GM12878 (cell line): ENCODE data around the gene MT1X. TPM values are rescaled to one million over a fixed set of nuclear protein-coding genes. Genes with fewer than 3 reads are reported as not detected.

Experiments used
- ATAC-seq: fragments of 200-7000 bp; cut with Tn5 transposase; 3 replicates; pipeline ENCODE4 v1.9.1; 2020; ENCODE audit warnings: mild to moderate bottlenecking, moderate library complexity
- BruUV-seq: library from RNA; stranded (reverse); fragments of 400-500 nt; replicated peaks from 2 replicates; lab custom pipeline; 2021; lab: Mats Ljungman, UMichigan
- CTCF ChIA-PET: fragments of 300-600 bp; sonication (Branson Sonifier 250); formaldehyde crosslinking; extraction: SDS; loops from one replicate; lab custom pipeline; 2021; ENCODE audit warnings: inconsistent platforms; lab: Yijun Ruan, JAX
- POLR2A ChIA-PET: fragments of 350-600 bp; formaldehyde crosslinking; extraction: SDS; loops from one replicate; lab custom pipeline; 2021; ENCODE audit warnings: inconsistent platforms; lab: Charles Lee
- RAD21 ChIA-PET: fragments of 300-600 bp; sonication (Branson Sonifier 250); formaldehyde crosslinking; loops from one replicate; lab custom pipeline; 2023; ENCODE audit warnings: antibody characterized with exemption; ENCODE audit not compliant: unreplicated experiment; lab: Charles Lee
- SMC1A ChIA-PET: fragments of 300-600 bp; sonication (Branson Sonifier 250); formaldehyde crosslinking; loops from one replicate; lab custom pipeline; 2023; ENCODE audit not compliant: unreplicated experiment, uncharacterized antibody; lab: Charles Lee
- DNase-seq: peaks from one replicate; pipeline ENCODE4 v3.0.0-alpha.2; 2011; ENCODE audit warnings: low read depth, low spot score
- FAIRE-seq: peaks from 3 replicates; lab custom pipeline; 2011; peaks lifted over from hg19 to GRCh38; lab: Jason Lieb, UNC
- H2AFZ ChIP-seq: 2 replicates; pipeline ENCODE4 v1.6.0; 2011; ENCODE audit warnings: low read depth, low read length, control low read depth; ENCODE audit not compliant: control insufficient read depth
- H3K27ac ChIP-seq: 2 replicates; pipeline ENCODE4 v1.5.1; 2011; ENCODE audit warnings: control low read depth; ENCODE audit not compliant: control insufficient read depth, insufficient read depth
- H3K27me3 ChIP-seq, 2 experiments: replicated peaks in 1 of 2; 2 replicates each; pipeline versions ENCODE4 v1.6.0 to v1.6.1; 2011; ENCODE audit warnings: low read length in 1 of 2; ENCODE audit not compliant: control insufficient read depth in 2 of 2, insufficient read depth in 2 of 2
- H3K36me3 ChIP-seq, 2 experiments: 2 replicates each; pipeline ENCODE4 v1.5.1; 2011; ENCODE audit warnings: low read length in 1 of 2; ENCODE audit not compliant: control insufficient read depth in 2 of 2, insufficient read depth in 2 of 2
- H3K4me1 ChIP-seq: 2 replicates; pipeline ENCODE4 v1.6.1; 2011; ENCODE audit warnings: mild to moderate bottlenecking, low read length, moderate library complexity, mixed read lengths; ENCODE audit not compliant: control insufficient read depth, insufficient read depth
- H3K4me2 ChIP-seq: 2 replicates; pipeline ENCODE4 v1.6.0; 2011; ENCODE audit warnings: control low read depth; ENCODE audit not compliant: control insufficient read depth, insufficient read depth
- H3K4me3 ChIP-seq: fragments of 200-600 bp; sonication (generic); 2 replicates; pipeline ENCODE4 v1.5.1; 2016
- H3K79me2 ChIP-seq: 2 replicates; pipeline ENCODE4 v1.6.0; 2011; ENCODE audit warnings: low read length; ENCODE audit not compliant: control insufficient read depth, insufficient read depth
- H3K9ac ChIP-seq: 2 replicates; pipeline ENCODE4 v1.8.0; 2011; ENCODE audit warnings: low read length, control low read depth, mixed read lengths; ENCODE audit not compliant: control insufficient read depth, insufficient read depth
- H3K9me3 ChIP-seq: replicated peaks from 3 replicates; pipeline ENCODE4 v1.5.1; 2011; ENCODE audit warnings: mild to moderate bottlenecking, low read length; ENCODE audit not compliant: control insufficient read depth, insufficient read depth
- H4K20me1 ChIP-seq: 2 replicates; pipeline ENCODE4 v1.6.0; 2011; ENCODE audit not compliant: control insufficient read depth, insufficient read depth
- BHLHE40 ChIP-seq, 2 experiments: fragments of 450-650 bp in 1 of 2; IDR thresholded peaks; 2 replicates each; pipeline ENCODE4 v1.6.1; 2011 to 2017; ENCODE audit warnings: low read depth in 2 of 2, borderline replicate concordance in 1 of 2, improper control_type of control experiment in 1 of 2, low read length in 1 of 2, mild to moderate bottlenecking in 1 of 2
- MXI1 ChIP-seq: fragments of 150-350 bp; IDR thresholded peaks from 2 replicates; pipeline ENCODE4 v1.6.1; 2011; ENCODE audit warnings: low read depth, mild to moderate bottlenecking, inconsistent platforms, low read length, improper control_type of control experiment
- POU2F2 ChIP-seq: IDR thresholded peaks from 3 replicates; pipeline ENCODE4 v1.6.1; 2011; ENCODE audit warnings: low read depth, mild to moderate bottlenecking, low read length, borderline replicate concordance
- RCOR1 ChIP-seq: conservative IDR thresholded peaks from 2 replicates; pipeline ENCODE4 v1.6.1; 2012; ENCODE audit warnings: low read depth, low read length, improper control_type of control experiment
- WGBS: methylation state at CpG from one replicate; pipeline ENCODE4 v1.1.6; 2016; ENCODE audit warnings: low lambda C conversion rate; ENCODE audit not compliant: insufficient replicate concordance, insufficient coverage; ENCODE audit errors: missing lambda C conversion rate; 5-methylcytosine and 5-hydroxymethylcytosine counted together
- in situ Hi-C: fragments of 300-500 bp; cut with MboI; formaldehyde crosslinking; loops from 9 replicates; pipeline ENCODE4 v1.14.3; 2018; ENCODE audit warnings: mixed read lengths
- intact Hi-C: fragments of 100-400 bp; cut with micrococcal nuclease; formaldehyde crosslinking; loops from one replicate; pipeline ENCODE4 v1.14.2; 2022; ENCODE audit not compliant: unreplicated experiment
- polyA plus RNA-seq, 11 experiments: library from polyadenylated mRNA; depleted of rRNA in 4 of 11; unstranded in 6 of 11; stranded (reverse) in 5 of 11; fragments of >200 nt; fragmentation: Nextera tagmentation in 4 of 11; fragmentation: Illumina TruSeq in 1 of 11; extraction: Ambion mirVana in 4 of 11; extraction: Trizol in 1 of 11; gene quantifications; 1 replicate in 1 of 11; 2 replicates in 10 of 11; pipeline versions ENCODE4 v1.2.1 to v1.2.3, GENCODE V29; 2011 to 2016; ENCODE audit warnings: inconsistent platforms in 2 of 11, missing spikeins in 2 of 11, low read depth in 1 of 11
- total RNA-seq, 4 experiments: library from RNA; depleted of rRNA in 3 of 4; stranded (reverse); fragments of >200 nt in 3 of 4; fragmentation: Illumina TruSeq in 1 of 4; extraction: Trizol in 1 of 4; gene quantifications; 2 replicates each; pipeline versions ENCODE4 v1.2.1 to v1.2.3, GENCODE V29; 2013 to 2021
- TF ChIP-seq, protein P1 (sequence below): fragments of 450-650 bp; IDR thresholded peaks from 2 replicates; pipeline ENCODE4 v1.6.1; 2017; ENCODE audit warnings: mild to moderate bottlenecking, moderate library complexity

Gene MT1X
- total and polyA plus RNA-seq, 10 of the 15 experiments (the other 5 are each of a cell fraction or from before 2014, with no cell fraction given) = 5.8 to 65.6 (median 15.4) TPM

DNA sequence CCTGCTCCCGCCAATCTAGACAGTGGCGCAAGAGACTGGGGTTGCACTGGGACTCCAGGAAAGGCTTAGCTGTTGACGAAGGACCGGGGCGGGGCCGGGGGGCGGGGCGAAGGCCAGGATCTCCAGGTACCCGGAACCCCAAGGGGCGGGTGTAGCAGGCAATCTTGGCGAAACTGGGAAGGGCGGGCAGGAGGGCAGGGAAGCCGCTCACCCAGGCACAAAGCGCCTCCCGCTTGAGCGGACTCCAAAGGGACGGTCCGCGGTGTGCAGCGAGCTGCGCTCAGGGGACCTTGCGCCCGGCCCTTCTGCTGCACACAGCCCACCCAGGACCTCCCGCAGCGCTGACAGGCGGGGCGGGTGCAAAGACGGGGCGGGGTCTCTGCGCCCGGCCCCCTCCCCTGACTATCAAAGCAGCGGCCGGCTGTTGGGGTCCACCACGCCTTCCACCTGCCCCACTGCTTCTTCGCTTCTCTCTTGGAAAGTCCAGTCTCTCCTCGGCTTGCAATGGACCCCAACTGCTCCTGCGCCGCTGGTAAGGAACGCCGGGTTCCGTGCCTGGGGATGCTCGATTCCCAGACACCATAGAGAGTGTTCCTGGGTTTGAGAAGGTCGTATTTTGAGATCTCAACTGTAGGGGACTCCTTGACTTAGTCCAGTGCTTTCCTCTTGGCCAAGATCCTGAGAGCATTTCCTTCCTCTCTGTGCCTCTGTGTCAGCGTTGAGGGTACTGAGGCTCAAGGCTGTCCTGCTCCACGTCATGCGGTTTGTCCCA lies 24.5 kb upstream of the MT1X start, which contains the start of gene MT1F (continued):
- TF ChIP-seq, protein P1, sequence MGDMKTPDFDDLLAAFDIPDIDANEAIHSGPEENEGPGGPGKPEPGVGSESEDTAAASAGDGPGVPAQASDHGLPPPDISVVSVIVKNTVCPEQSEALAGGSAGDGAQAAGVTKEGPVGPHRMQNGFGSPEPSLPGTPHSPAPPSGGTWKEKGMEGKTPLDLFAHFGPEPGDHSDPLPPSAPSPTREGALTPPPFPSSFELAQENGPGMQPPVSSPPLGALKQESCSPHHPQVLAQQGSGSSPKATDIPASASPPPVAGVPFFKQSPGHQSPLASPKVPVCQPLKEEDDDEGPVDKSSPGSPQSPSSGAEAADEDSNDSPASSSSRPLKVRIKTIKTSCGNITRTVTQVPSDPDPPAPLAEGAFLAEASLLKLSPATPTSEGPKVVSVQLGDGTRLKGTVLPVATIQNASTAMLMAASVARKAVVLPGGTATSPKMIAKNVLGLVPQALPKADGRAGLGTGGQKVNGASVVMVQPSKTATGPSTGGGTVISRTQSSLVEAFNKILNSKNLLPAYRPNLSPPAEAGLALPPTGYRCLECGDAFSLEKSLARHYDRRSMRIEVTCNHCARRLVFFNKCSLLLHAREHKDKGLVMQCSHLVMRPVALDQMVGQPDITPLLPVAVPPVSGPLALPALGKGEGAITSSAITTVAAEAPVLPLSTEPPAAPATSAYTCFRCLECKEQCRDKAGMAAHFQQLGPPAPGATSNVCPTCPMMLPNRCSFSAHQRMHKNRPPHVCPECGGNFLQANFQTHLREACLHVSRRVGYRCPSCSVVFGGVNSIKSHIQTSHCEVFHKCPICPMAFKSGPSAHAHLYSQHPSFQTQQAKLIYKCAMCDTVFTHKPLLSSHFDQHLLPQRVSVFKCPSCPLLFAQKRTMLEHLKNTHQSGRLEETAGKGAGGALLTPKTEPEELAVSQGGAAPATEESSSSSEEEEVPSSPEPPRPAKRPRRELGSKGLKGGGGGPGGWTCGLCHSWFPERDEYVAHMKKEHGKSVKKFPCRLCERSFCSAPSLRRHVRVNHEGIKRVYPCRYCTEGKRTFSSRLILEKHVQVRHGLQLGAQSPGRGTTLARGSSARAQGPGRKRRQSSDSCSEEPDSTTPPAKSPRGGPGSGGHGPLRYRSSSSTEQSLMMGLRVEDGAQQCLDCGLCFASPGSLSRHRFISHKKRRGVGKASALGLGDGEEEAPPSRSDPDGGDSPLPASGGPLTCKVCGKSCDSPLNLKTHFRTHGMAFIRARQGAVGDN = no peak
- TF ChIP-seq RCOR1 (no peak), POU2F2 (no peak), BHLHE40 (IDR thresholded peaks at IDR 0.05; ENCODE audit: borderline replicate concordance in 1 of 2, low read depth in 2 of 2, low read length in 1 of 2) (no peak)

DNA sequence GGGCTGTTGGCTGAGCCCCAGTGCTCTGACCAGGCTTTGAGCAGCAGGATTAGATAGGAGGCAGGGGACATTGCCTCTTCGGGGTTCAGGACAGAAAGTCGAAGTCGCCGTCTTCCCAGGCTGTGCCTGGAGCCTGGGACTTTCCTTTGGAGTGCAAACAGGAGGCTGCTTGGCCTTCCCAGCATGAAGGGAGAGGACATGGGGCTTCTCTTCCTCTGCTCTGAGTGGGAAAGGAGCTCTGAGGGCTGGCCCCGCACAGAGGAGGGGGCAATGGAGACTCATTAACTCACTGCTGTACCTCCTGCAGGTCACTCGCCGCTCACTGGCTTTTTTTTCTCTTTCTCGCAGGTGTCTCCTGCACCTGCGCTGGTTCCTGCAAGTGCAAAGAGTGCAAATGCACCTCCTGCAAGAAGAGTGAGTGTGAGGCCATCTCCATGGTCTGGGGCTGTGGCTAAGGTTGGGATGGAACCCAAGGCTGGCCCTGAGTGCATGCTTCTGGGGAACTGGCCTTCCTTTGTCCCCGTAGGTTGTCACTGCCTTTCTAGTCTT lies 23.9 kb upstream of the MT1X start:
- ChIA-PET SMC1A (no interaction called here), POLR2A (no interaction called here), RAD21 (no interaction called here), CTCF (no interaction called here)
- TF ChIP-seq MXI1 = no peak
- H3K27me3 ChIP-seq = peaks cover 12 to 14% of the 10 kb centered on the region in 2 experiments
- no peaks in the 10 kb centered on the region for H3K36me3 ChIP-seq
- intact Hi-C loops (no loop called here), in situ Hi-C loops (no loop called here)
- 44% methylated on average over 10 of the region's 10 CpGs for WGBS
- H4K20me1 ChIP-seq = no peaks in the 10 kb centered on the region
- no peaks in the 10 kb centered on the region for H3K4me1 ChIP-seq
- peak overlapping the region; percentile 72; the same call in 1 of the 2 replicates for H3K4me2 ChIP-seq
- H3K4me3 ChIP-seq = 0 out of 2 replicates have a peak overlapping the region, but pooled peaks have one; percentile 52
- H3K9ac ChIP-seq = no peak overlapping the region
- ATAC-seq (no peak), FAIRE-seq (no peak), DNase-seq (no peak)
- no peaks in the 10 kb centered on the region for H3K79me2 ChIP-seq
- H3K27ac ChIP-seq = no peak overlapping the region
- H2AFZ ChIP-seq = peak overlapping the region; percentile 75; the same call in 1 of the 2 replicates
- no peaks in the 10 kb centered on the region for H3K9me3 ChIP-seq
- no TSS peak for BruUV-seq
